Type B pancreatic cell (in vitro differentiated cells): Measurements from ENCODE around the gene TMEM270. TPM values are rescaled to one million over a fixed set of nuclear protein-coding genes. Genes with fewer than 3 reads are reported as not detected.

Experiments used
- DNase-seq: peaks from one replicate; pipeline ENCODE4 v3.0.0; 2021; ENCODE audit warnings: mixed read lengths; ENCODE audit not compliant: unreplicated experiment; ENCODE audit errors: extremely low spot score
- H3K27ac Mint-ChIP-seq: 2 replicates; pipeline ENCODE4 v1.8.0; 2021; ENCODE audit warnings: mild to moderate bottlenecking, mixed read lengths
- H3K27me3 Mint-ChIP-seq: 2 replicates; pipeline ENCODE4 v1.8.0; 2021; ENCODE audit warnings: mixed read lengths
- H3K36me3 Mint-ChIP-seq: 2 replicates; pipeline ENCODE4 v1.8.0; 2021; ENCODE audit warnings: mixed read lengths
- H3K4me1 Mint-ChIP-seq: one replicate; pipeline ENCODE4 v1.8.0; 2021; ENCODE audit warnings: mixed read lengths; ENCODE audit not compliant: unreplicated experiment
- H3K4me3 Mint-ChIP-seq: 2 replicates; pipeline ENCODE4 v1.8.0; 2021; ENCODE audit warnings: mild to moderate bottlenecking, mixed read lengths
- H3K9me3 Mint-ChIP-seq: 2 replicates; pipeline ENCODE4 v1.8.0; 2021; ENCODE audit warnings: mixed read lengths
- CTCF ChIP-seq: fragments of 200-600 bp; sonication (generic); conservative IDR thresholded peaks from 2 replicates; pipeline ENCODE4 v1.5.0; 2021; ENCODE audit warnings: antibody characterized with exemption, mild to moderate bottlenecking
- total RNA-seq: library from RNA; stranded (reverse); gene quantifications from 2 replicates; pipeline ENCODE4 v1.2.1, GENCODE V29; 2021; ENCODE audit warnings: low replicate concordance

Gene TMEM270
- total RNA-seq, 1 donor from 2014 or later: not detected

GRCh38 chr7:73850781-73851207 lies 10.2 kb upstream of the TMEM270 start:
- Mint-ChIP-seq H3K27me3 (no peaks in the 10 kb centered on the region), H3K4me1 (peaks cover 22% of the 10 kb centered on the region), H3K4me3 (peak overlapping the region; percentile 44), H3K36me3 (no peaks in the 10 kb centered on the region), H3K27ac (peak overlapping the region; percentile 96), H3K9me3 (no peaks in the 10 kb centered on the region)
- TF ChIP-seq CTCF: no peak
- DNase-seq: no peak

GRCh38 chr7:73851410-73852338 lies 9.3 kb upstream of the TMEM270 start:
- Mint-ChIP-seq H3K36me3 (no peaks in the 10 kb centered on the region), H3K9me3 (no peaks in the 10 kb centered on the region), H3K27ac (peak overlapping the region; percentile 96), H3K27me3 (peaks cover 2% of the 10 kb centered on the region), H3K4me1 (peaks cover 18% of the 10 kb centered on the region), H3K4me3 (peak overlapping the region; percentile 56)
- DNase-seq: no peak
- no peak for TF ChIP-seq CTCF

- H3K27me3 Mint-ChIP-seq: peaks cover 8% of the 10 kb centered on the region
- peak overlapping the region; percentile 96 for H3K27ac Mint-ChIP-seq
- no peak overlapping the region for H3K4me3 Mint-ChIP-seq
- H3K9me3 Mint-ChIP-seq: no peaks in the 10 kb centered on the region
- DNase-seq: no peak
- peaks cover 18% of the 10 kb centered on the region for H3K4me1 Mint-ChIP-seq
- TF ChIP-seq CTCF: no peak
- no peaks in the 10 kb centered on the region for H3K36me3 Mint-ChIP-seq
Observed at GRCh38 chr7:73852500-73852899, 8.5 kb upstream of the TMEM270 start.

- TF ChIP-seq CTCF: no peak
- Mint-ChIP-seq H3K9me3 (no peaks in the 10 kb centered on the region), H3K4me1 (peaks cover 3% of the 10 kb centered on the region), H3K27ac (no peak overlapping the region), H3K27me3 (peaks cover 16% of the 10 kb centered on the region), H3K36me3 (no peaks in the 10 kb centered on the region), H3K4me3 (no peak overlapping the region)
- DNase-seq: no peak
Observed at GRCh38 chr7:73856941-73857340, 4.0 kb upstream of the TMEM270 start.

- TF ChIP-seq CTCF: no peak
- no peak overlapping the region for H3K4me3 Mint-ChIP-seq
- no peak overlapping the region for H3K27ac Mint-ChIP-seq
- no peak for DNase-seq
- H3K36me3 Mint-ChIP-seq: no peaks in the 10 kb centered on the region
- no peaks in the 10 kb centered on the region for H3K9me3 Mint-ChIP-seq
- H3K4me1 Mint-ChIP-seq: peaks cover 3% of the 10 kb centered on the region
- H3K27me3 Mint-ChIP-seq: peaks cover 16% of the 10 kb centered on the region
Observed at GRCh38 chr7:73858807-73859206, 2.2 kb upstream of the TMEM270 start.
